Measurements from ENCODE around the gene YY1.

GRCh38 chr14:100325231-100325632 is 86.3 kb downstream of the YY1 start:
- TF ChIP-seq CTCF (conservative IDR thresholded peaks at IDR 0.05; ENCODE audit: low read depth in 2 of 2) (no peak), REST (IDR thresholded peaks at IDR 0.05; ENCODE audit: unreplicated experiment) (no peak), EZH2 (IDR thresholded peaks at IDR 0.05; ENCODE audit: low read depth, unreplicated experiment) (no peak), EZH2phosphoT487 (IDR thresholded peaks at IDR 0.05; ENCODE audit: unreplicated experiment) (no peak), POLR2AphosphoS5 (IDR thresholded peaks at IDR 0.05; ENCODE audit: low read depth) (no peak), CREB1 (CRISPR knock-in tag; IDR thresholded peaks at IDR 0.05; ENCODE audit: low read depth) (no peak), ZNF331 (CRISPR knock-in tag; IDR thresholded peaks at IDR 0.05; ENCODE audit: low read depth) (no peak)
